Measurements from ENCODE around the gene MS4A18. TPM values are rescaled to one million over a fixed set of nuclear protein-coding genes. Genes with fewer than 3 reads are reported as not detected.

The MS4A18 gene
- total RNA-seq, 4 donors from 2014 or later = not detected

GRCh38 chr11:60785136-60785535, 60.6 kb downstream of the MS4A18 start, which contains the start of gene MS4A10:
Gene MS4A10, plus strand, starts transcription at chr11:60785333. Its CDS starts 5,003 bp downstream, at chr11:60790336.
- no peak within 1 kb of the TSS for H3K4me3 ChIP-seq (ENCODE audit: low read depth, poor library complexity, severe bottlenecking)
- TF ChIP-seq POLR2A (IDR thresholded peaks at IDR 0.05) (no peak), CTCF (IDR thresholded peaks at IDR 0.05) (no peak)
- intact Hi-C loops (cut with DNase I; ENCODE audit: low total_unique reads) = no loop called here
- DNase-seq (ENCODE audit: low spot score in 2 of 2) = no peak
- 34 to 44% methylated on average over 9 of the region's 9 CpGs for WGBS, 2 donors

DNA sequence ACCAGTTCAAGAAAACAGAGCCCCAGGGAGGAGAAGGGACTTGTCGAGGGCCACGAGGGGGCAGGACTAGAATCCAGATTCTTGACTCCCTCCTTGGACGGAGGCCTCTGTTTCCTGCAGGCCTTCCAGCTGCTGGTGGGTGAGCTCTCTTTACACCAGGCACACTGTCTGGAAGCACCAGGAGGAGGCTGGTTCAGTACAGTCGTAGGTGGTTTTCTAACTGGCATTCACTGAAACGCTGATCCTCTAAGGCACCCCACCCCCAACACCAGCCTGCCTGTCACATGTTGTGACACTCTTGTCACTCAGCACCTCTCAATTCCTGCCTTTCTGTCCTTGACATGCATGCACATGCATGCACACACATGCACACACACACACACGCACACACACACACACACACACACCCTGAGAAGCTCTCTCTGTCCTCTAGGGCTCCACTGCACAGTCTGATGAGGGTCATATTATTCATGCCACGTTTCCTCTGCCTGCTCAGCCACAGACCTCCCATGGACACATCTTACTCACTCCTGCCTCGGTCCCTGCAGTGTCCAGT, 61.4 kb downstream of the MS4A18 start:
- no peak for DNase-seq (ENCODE audit: low spot score in 2 of 2)
- no peak overlapping the region for H3K4me3 ChIP-seq (ENCODE audit: low read depth, poor library complexity, severe bottlenecking)
- intact Hi-C loops (cut with DNase I; ENCODE audit: low total_unique reads) = no loop called here
- WGBS, 2 donors = 39 to 40% methylated on average over 8 of the region's 8 CpGs
- no peak for TF ChIP-seq POLR2A (IDR thresholded peaks at IDR 0.05)
- TF ChIP-seq CTCF (IDR thresholded peaks at IDR 0.05) = no peak

GRCh38 chr11:60786811-60787567, 62.5 kb downstream of the MS4A18 start:
- intact Hi-C loops (cut with DNase I; ENCODE audit: low total_unique reads) = no loop called here
- TF ChIP-seq POLR2A (IDR thresholded peaks at IDR 0.05) = no peak
- TF ChIP-seq CTCF (IDR thresholded peaks at IDR 0.05) = no peak
- WGBS, 2 donors = 61 to 67% methylated on average over 14 to 15 of the region's 15 CpGs
- DNase-seq (ENCODE audit: low spot score in 2 of 2) = no peak
- H3K4me3 ChIP-seq (ENCODE audit: low read depth, poor library complexity, severe bottlenecking) = no peak overlapping the region

- WGBS, 2 donors = 75 to 89% methylated on average over 5 to 7 of the region's 7 CpGs
- DNase-seq (ENCODE audit: low spot score in 2 of 2) = no peak
- intact Hi-C loops (cut with DNase I; ENCODE audit: low total_unique reads) = no loop called here
- TF ChIP-seq CTCF (IDR thresholded peaks at IDR 0.05) = no peak
- no peak for TF ChIP-seq POLR2A (IDR thresholded peaks at IDR 0.05)
- no peak overlapping the region for H3K4me3 ChIP-seq (ENCODE audit: low read depth, poor library complexity, severe bottlenecking)
Observed at GRCh38 chr11:60788401-60789125, 64.0 kb downstream of the MS4A18 start.

GRCh38 chr11:60790726-60791125, 66.2 kb downstream of the MS4A18 start:
- 92 to 93% methylated on average over 3 of the region's 3 CpGs for WGBS, 2 donors
- H3K4me3 ChIP-seq (ENCODE audit: low read depth, poor library complexity, severe bottlenecking) = no peak overlapping the region
- no peak for DNase-seq (ENCODE audit: low spot score in 2 of 2)
- no peak for TF ChIP-seq CTCF (IDR thresholded peaks at IDR 0.05)
- no peak for TF ChIP-seq POLR2A (IDR thresholded peaks at IDR 0.05)
- intact Hi-C loops (cut with DNase I; ENCODE audit: low total_unique reads) = no loop called here

Data from lower leg skin (tissue), 4 donors.